ENCODE measurements around the gene CCM2.

Gene CCM2

DNA sequence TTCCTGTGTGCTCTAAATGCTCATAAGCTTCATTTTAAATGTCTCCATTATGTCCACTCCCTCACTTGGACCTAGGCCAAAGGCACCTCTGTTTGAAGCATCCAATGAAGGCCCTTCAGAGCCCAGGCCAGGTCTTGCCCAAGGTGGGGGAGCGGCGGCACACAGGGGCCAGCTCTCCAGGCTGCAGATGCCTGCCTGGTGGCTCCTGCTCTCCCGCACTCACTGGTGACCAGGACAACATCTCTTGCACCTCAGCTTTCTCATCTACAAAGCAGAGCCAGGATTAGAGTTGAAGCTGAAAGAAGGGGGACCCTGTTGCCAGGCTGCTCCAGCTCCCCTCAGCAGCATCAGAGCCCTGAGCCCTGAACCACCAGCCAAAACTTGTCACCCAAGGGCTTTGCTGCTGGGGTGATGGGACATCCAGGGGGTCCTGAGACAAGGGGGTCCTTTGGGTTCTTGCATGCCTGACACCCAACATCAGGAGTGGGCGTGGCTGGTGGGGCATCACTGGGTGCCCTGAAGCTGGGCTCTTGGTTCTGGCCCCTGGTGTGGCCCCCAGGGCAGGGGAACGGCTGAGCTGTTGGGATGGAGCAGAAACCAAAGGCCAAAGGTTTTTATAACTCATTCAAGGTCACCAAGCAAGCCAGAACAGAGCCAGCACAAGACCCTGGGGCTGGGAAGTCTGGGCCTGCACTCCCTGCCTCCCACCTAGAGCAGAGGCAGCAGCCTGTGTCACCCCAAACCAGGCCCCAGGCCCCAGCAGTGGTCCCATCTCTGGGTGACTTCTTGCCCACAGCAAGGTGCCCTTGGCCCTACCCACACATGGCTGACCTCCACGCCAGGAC is 87.5 kb downstream of the CCM2 start:
- Histone ChIP-seq H2AFZ (ENCODE audit: low read depth, low read length) (no peak overlapping the region), H3K27ac (ENCODE audit: low read length) (no peak overlapping the region), H3K36me3 (ENCODE audit: insufficient read depth, low read length) (no peaks in the 10 kb centered on the region), H3K27me3 (ENCODE audit: insufficient read depth, low read length, poor library complexity) (no peaks in the 10 kb centered on the region), H3K9ac (ENCODE audit: low read depth, low read length) (no peak overlapping the region), H3K4me2 (ENCODE audit: insufficient read depth, low read length) (no peak overlapping the region), H4K20me1 (ENCODE audit: insufficient read depth, low read length) (no peaks in the 10 kb centered on the region), H3K79me2 (ENCODE audit: insufficient read depth, low read length) (no peaks in the 10 kb centered on the region), H3K9me3 (ENCODE audit: insufficient read depth, low read length, severe bottlenecking) (no peaks in the 10 kb centered on the region), H3K4me3 (ENCODE audit: low read depth in 1 of 2, low read length in 2 of 2) (no peak overlapping the region), H3K4me1 (ENCODE audit: insufficient read depth, low read length) (no peaks in the 10 kb centered on the region)
- no peak for ATAC-seq (ENCODE audit: insufficient read depth, low read depth)
- no peak for DNase-seq
- TF ChIP-seq, protein P1, sequence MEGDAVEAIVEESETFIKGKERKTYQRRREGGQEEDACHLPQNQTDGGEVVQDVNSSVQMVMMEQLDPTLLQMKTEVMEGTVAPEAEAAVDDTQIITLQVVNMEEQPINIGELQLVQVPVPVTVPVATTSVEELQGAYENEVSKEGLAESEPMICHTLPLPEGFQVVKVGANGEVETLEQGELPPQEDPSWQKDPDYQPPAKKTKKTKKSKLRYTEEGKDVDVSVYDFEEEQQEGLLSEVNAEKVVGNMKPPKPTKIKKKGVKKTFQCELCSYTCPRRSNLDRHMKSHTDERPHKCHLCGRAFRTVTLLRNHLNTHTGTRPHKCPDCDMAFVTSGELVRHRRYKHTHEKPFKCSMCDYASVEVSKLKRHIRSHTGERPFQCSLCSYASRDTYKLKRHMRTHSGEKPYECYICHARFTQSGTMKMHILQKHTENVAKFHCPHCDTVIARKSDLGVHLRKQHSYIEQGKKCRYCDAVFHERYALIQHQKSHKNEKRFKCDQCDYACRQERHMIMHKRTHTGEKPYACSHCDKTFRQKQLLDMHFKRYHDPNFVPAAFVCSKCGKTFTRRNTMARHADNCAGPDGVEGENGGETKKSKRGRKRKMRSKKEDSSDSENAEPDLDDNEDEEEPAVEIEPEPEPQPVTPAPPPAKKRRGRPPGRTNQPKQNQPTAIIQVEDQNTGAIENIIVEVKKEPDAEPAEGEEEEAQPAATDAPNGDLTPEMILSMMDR (IDR thresholded peaks at IDR 0.05; ENCODE audit: borderline replicate concordance, extremely low read depth, low read length, poor library complexity, severe bottlenecking): no peak
- TF ChIP-seq EZH2 (IDR thresholded peaks at IDR 0.05; ENCODE audit: borderline replicate concordance, low read depth, low read length, severe bottlenecking): no peak

DNA sequence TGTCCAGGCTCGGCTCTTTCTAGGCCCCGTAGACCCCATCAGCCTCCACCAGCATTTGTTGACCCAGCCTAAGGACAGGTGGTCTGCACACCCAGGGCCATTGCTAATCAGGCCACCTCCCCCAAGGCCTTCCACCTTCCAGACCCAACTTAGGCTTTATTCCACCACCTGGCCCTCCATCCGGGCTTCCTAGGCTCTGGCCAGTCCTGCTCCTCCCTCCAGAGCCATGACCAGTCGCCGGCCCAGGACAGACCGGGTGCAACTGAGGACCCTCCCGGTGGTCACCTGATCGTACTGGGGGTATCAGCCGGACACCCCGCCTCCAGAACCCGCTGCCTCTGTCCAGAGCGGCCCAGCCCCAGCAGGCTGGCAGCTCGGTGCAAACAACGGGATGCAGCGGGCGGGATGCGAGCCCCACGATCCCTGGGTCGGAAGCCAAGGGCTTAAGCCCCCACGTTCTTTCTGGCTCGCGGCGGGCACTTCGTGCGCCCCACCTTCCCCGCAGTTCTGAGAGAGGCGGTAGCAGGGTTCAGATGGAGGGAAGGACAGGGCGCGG is 88.2 kb downstream of the CCM2 start:
- ATAC-seq (ENCODE audit: insufficient read depth, low read depth) (no peak), DNase-seq (no peak)
- no peak overlapping the region for H3K9ac ChIP-seq (ENCODE audit: low read depth, low read length)
- no peak overlapping the region for H3K4me2 ChIP-seq (ENCODE audit: insufficient read depth, low read length)
- no peaks in the 10 kb centered on the region for H3K4me1 ChIP-seq (ENCODE audit: insufficient read depth, low read length)
- no peaks in the 10 kb centered on the region for H4K20me1 ChIP-seq (ENCODE audit: insufficient read depth, low read length)
- no peak overlapping the region for H3K4me3 ChIP-seq (ENCODE audit: low read depth in 1 of 2, low read length in 2 of 2)
- TF ChIP-seq, protein P1 (IDR thresholded peaks at IDR 0.05; ENCODE audit: borderline replicate concordance, extremely low read depth, low read length, poor library complexity, severe bottlenecking): no peak
- TF ChIP-seq EZH2 (IDR thresholded peaks at IDR 0.05; ENCODE audit: borderline replicate concordance, low read depth, low read length, severe bottlenecking): no peak
- H3K9me3 ChIP-seq (ENCODE audit: insufficient read depth, low read length, severe bottlenecking): no peaks in the 10 kb centered on the region
- H3K79me2 ChIP-seq (ENCODE audit: insufficient read depth, low read length): no peaks in the 10 kb centered on the region
- H3K27me3 ChIP-seq (ENCODE audit: insufficient read depth, low read length, poor library complexity): no peaks in the 10 kb centered on the region
- no peak overlapping the region for H3K27ac ChIP-seq (ENCODE audit: low read length)
- no peaks in the 10 kb centered on the region for H3K36me3 ChIP-seq (ENCODE audit: insufficient read depth, low read length)
- no peak overlapping the region for H2AFZ ChIP-seq (ENCODE audit: low read depth, low read length)

DNA sequence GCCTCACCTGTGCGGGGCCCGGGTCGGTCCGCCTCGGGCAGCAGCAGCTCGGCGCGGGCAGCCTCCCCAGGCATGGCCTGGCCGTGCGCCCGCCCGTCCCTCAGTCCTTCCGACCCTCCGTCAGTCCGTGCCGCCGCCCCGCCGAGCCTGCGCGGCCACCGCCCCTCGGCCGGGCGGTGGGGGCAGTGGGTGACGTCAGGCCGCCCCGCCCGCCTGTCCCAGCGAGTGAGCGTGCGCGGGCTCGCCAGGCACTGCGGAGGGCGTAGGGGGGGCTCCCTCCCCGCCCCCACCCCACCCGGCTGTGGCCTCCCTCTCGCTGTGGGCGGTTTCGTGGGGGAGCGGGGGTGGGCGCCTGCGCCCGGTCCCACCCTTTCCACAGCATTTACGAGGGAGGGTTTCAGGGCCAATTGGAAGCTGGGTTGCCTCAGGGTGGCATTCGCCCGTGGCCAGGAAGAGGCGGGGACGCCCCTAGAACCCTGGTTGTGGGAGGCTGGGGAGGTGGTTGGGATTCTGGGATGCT is 88.9 kb downstream of the CCM2 start, which contains the start of gene NACAD:
TSS of gene NACAD (minus strand) at position 149 of the 520 bp plus-strand sequence. CDS start at position 74, 75 bp downstream.
- Histone ChIP-seq H2AFZ (ENCODE audit: low read depth, low read length) (no peak within 1 kb of the TSS), H3K4me2 (ENCODE audit: insufficient read depth, low read length) (no peak within 1 kb of the TSS), H3K27me3 (ENCODE audit: insufficient read depth, low read length, poor library complexity) (no peaks in the 10 kb centered on the region), H3K27ac (ENCODE audit: low read length) (no peak within 1 kb of the TSS), H3K79me2 (ENCODE audit: insufficient read depth, low read length) (no peaks in the 10 kb centered on the region), H3K9me3 (ENCODE audit: insufficient read depth, low read length, severe bottlenecking) (no peaks in the 10 kb centered on the region), H3K9ac (ENCODE audit: low read depth, low read length) (no peak within 1 kb of the TSS), H3K36me3 (ENCODE audit: insufficient read depth, low read length) (no peaks in the 10 kb centered on the region), H4K20me1 (ENCODE audit: insufficient read depth, low read length) (no peaks in the 10 kb centered on the region), H3K4me1 (ENCODE audit: insufficient read depth, low read length) (no peaks in the 10 kb centered on the region), H3K4me3 (ENCODE audit: low read depth in 1 of 2, low read length in 2 of 2) (no peak within 1 kb of the TSS)
- ATAC-seq (ENCODE audit: insufficient read depth, low read depth) (no peak), DNase-seq (no peak)
- TF ChIP-seq EZH2 (IDR thresholded peaks at IDR 0.05; ENCODE audit: borderline replicate concordance, low read depth, low read length, severe bottlenecking): no peak
- TF ChIP-seq, protein P1 (IDR thresholded peaks at IDR 0.05; ENCODE audit: borderline replicate concordance, extremely low read depth, low read length, poor library complexity, severe bottlenecking): no peak

Measured in DND-41 (cell line).